Naive thymus-derived CD8-positive, alpha-beta T cell (primary cell): ENCODE data around the gene BMERB1. TPM values are rescaled to one million over a fixed set of nuclear protein-coding genes. Genes with fewer than 3 reads are reported as not detected.

Experiments used
- ATAC-seq, 2 donors: fragments of 150-1000 bp; cut with Tn5 transposase in 1 of 2; sonication (Bioruptor Pico), chemical (Tn5 transposase) in 1 of 2; 1 replicate in 1 of 2; 2 replicates in 1 of 2; pipeline ENCODE4 v1.10.0; 2021; ENCODE audit warnings: mild to moderate bottlenecking in 2 of 2, moderate library complexity in 2 of 2
- POLR2A ChIA-PET: fragments of 350-600 bp; sonication (Branson Sonifier 250); formaldehyde crosslinking; loops from one replicate; lab custom pipeline; 2021; ENCODE audit warnings: antibody characterized with exemption; lab: Charles Lee
- DNase-seq, 10 donors: peaks; one replicate each; pipeline versions ENCODE4 v3.0.0 to v3.0.0-alpha.2; 2020 to 2022
- H3K27ac Mint-ChIP-seq, 10 donors: one replicate each; pipeline ENCODE4 v1.8.0; 2020 to 2022; ENCODE audit warnings: mild to moderate bottlenecking in 10 of 10, mixed read lengths in 10 of 10, moderate library complexity in 4 of 10, inconsistent platforms in 1 of 10
- H3K27me3 Mint-ChIP-seq, 5 donors: one replicate each; pipeline ENCODE4 v1.8.0; 2021 to 2022; ENCODE audit warnings: mixed read lengths in 5 of 5
- H3K36me3 Mint-ChIP-seq, 3 donors: one replicate each; pipeline ENCODE4 v1.8.0; 2020 to 2022; ENCODE audit warnings: mixed read lengths in 3 of 3, mild to moderate bottlenecking in 2 of 3, inconsistent platforms in 1 of 3
- H3K4me1 Mint-ChIP-seq, 4 donors: one replicate each; pipeline ENCODE4 v1.8.0; 2021 to 2022; ENCODE audit warnings: mixed read lengths in 4 of 4
- H3K4me3 Mint-ChIP-seq, 10 donors: one replicate each; pipeline ENCODE4 v1.8.0; 2020 to 2022; ENCODE audit warnings: mild to moderate bottlenecking in 10 of 10, mixed read lengths in 10 of 10, moderate library complexity in 6 of 10, inconsistent platforms in 1 of 10
- H3K9me3 Mint-ChIP-seq, 9 donors: one replicate each; pipeline ENCODE4 v1.8.0; 2020 to 2022; ENCODE audit warnings: mixed read lengths in 9 of 9, mild to moderate bottlenecking in 3 of 9, inconsistent platforms in 1 of 9, moderate library complexity in 1 of 9
- polyA plus RNA-seq, 3 donors: library from polyadenylated mRNA; unstranded; fragments of 300-500 nt; fragmentation: Illumina TruSeq; gene quantifications; one replicate each; pipeline ENCODE4 v1.2.3, GENCODE V29; 2021
- total RNA-seq, 8 experiments: library from RNA in 2 of 8; stranded (reverse) in 2 of 8; gene quantifications; one replicate each; pipeline ENCODE4 v1.2.3 and lab custom pipeline; 2021 to 2026

Gene BMERB1
- total and polyA plus RNA-seq, 5 experiments from 2014 or later: 1.4 to 4.6 (median 2.2) TPM

DNA sequence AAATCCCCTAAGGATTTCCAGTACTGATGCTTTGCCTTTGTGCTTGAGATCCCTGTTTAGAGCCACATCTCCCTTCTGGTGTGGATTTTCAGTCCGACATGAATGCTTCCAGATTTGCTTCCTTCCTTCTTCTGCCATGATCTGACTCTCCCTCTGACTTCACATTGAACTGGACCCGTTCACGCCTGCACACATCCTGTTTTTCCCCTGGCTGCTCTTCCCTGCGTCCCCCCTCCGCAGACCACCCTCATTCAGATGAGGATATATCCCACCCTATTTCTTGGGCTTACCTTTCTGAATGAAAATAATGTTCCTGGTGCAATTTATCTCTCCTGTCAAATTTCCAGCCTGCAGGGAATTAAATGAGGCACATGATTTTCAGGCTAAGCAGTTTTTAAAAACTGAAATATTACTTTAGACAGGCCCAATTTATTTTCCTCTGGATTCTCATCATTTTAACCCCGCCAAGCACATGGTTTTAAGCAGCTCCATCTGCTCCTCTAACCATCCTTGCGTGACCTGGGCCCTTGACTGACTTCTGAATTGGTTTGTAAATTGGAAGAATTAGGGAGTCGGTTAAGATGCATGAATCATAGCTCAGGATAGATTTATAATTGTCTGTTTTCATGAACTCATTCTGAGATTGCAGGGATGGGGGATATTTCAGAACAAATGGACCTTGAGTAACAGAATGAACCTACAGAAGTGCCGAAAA is 59.2 kb downstream of the BMERB1 start:
- ATAC-seq: no peak
- POLR2A ChIA-PET: interaction anchor here (0.6 kb wide), 1 partner anchor 96 kb away, joined by 4 read pairs; no protein-coding TSS in a partner anchor
- H3K27me3 Mint-ChIP-seq: no peaks in the 10 kb centered on the region
- H3K4me1 Mint-ChIP-seq: peaks cover 0 to 6% (median under 1%) of the 10 kb centered on the region in 4 donors
- no peak overlapping the region for H3K4me3 Mint-ChIP-seq
- no peaks in the 10 kb centered on the region for H3K36me3 Mint-ChIP-seq
- DNase-seq: no peak
- H3K9me3 Mint-ChIP-seq: no peaks in the 10 kb centered on the region
- peak overlapping the region in 1 of 10 donors; percentile 65 for H3K27ac Mint-ChIP-seq

DNA sequence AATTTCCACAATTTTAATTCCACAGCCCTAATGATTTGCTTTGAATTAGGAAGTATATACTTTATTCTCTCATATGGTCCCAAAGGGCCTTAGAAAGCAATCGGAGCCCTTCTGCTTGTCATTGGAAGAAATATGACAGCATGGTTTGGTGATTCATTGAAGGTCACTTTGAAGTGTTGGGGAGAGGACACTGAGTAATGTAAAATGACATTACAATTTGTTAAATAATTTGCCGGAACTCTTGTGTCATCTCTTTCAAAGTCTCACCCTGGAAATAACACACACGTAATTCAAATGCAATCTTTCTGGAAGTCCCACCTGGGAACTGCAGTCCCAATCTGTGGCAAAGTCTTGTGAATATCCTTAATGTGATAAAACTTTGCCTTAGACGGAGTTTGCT is 59.8 kb downstream of the BMERB1 start:
- Mint-ChIP-seq H3K4me3 (no peak overlapping the region), H3K9me3 (no peaks in the 10 kb centered on the region), H3K27me3 (no peaks in the 10 kb centered on the region), H3K36me3 (no peaks in the 10 kb centered on the region), H3K4me1 (peaks cover 0 to 6% (median under 1%) of the 10 kb centered on the region in 4 donors), H3K27ac (no peak overlapping the region)
- ATAC-seq (no peak), DNase-seq (no peak)
- POLR2A ChIA-PET: no interaction called here

DNA sequence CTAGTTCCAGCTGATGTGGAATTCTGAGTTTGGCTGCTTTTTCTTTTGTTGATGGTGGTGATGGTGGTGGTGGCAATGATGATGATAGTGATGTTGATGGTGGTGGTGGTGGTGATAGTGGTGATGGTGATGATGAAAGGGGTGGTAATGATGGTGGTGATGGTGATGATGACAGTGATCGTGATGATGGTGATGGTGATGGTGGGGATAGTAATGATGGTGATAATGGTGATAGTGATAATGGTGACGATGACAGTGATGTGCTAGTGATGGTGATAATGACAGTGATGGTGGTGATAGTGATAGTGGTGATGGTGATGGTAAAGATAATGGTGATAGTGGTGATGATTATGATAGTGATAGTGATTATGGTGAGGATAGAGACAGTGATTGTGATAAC is 61.5 kb downstream of the BMERB1 start:
- POLR2A ChIA-PET: no interaction called here
- Mint-ChIP-seq H3K27me3 (no peaks in the 10 kb centered on the region), H3K9me3 (no peaks in the 10 kb centered on the region), H3K36me3 (no peaks in the 10 kb centered on the region), H3K27ac (peak overlapping the region in 1 of 10 donors; percentile 10), H3K4me3 (no peak overlapping the region), H3K4me1 (peaks cover 0 to 2% (median 0%) of the 10 kb centered on the region in 4 donors)
- no peak for DNase-seq
- no peak for ATAC-seq

DNA sequence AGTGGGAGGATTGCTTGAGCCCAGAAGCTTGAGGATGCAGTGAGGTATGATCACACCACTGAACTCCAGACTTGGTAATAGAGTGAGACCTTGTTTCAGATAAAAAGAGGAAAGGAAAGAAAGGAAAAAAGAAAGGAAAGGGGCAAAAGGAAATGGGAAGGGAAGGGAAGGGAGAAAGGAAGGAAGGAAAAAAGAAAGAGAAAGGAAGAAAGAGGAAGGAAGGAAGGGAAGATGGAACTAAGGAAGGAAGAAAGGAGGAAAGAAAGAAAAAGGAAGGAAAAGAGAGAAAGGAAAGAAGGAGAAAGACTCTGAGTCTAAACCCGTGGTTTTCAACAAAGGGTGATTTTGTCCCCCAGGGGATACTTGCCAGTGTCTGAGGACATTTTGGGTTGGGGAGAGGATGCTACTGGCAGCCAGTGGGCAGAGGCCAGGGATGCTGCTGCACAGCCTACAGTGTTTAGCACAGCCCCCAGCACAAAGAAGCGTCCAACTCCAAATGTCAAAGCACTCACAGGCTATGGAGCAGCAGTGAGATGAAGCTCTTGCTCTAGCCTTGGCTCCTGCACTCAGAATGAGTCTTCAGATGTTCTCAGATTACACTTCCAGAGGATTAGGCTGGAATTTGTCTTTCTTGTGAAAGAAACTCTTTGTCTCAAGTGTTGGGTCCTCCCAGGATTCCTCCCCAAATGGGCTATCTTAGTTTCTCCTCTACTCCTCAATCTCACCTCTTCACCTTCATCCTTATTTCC is 64.2 kb downstream of the BMERB1 start:
- DNase-seq (no peak), ATAC-seq (no peak)
- H3K27ac Mint-ChIP-seq: peak overlapping the region in 1 of 10 donors; percentile 18
- H3K27me3 Mint-ChIP-seq: no peaks in the 10 kb centered on the region
- no peak overlapping the region for H3K4me3 Mint-ChIP-seq
- POLR2A ChIA-PET: no interaction called here
- H3K9me3 Mint-ChIP-seq: no peaks in the 10 kb centered on the region
- H3K4me1 Mint-ChIP-seq: no peaks in the 10 kb centered on the region
- H3K36me3 Mint-ChIP-seq: no peaks in the 10 kb centered on the region

DNA sequence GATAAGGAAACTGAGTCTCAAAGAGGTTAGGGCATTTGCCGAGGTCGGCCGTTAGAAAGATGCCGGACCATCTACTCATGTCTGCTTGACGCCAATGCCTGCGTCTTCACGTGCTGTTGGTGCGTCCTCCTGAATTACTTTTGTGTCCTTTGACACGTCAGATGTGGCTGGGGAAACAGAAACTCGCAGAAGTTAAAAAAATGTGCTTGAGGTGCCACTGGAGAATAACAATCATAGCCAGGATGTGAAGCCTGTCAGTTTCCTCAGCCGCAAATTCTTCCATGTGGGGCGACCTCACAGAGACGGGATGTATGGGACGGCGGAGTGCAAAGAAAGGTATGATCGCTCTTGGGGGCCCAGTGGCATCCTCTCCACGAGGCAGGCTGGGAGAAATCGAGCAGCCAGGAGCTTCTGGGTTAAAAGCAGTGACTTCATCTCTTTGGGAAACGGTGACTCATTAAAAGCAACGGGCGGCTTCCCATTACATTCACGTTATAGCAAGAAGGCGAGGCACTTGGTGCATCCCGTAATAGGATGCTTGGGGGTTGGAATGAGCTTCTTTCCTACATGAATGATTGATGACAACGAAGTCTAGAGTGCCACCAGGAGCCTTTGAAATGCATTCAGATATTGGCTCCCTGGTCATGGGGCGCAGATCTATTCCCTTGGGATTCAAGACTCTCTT is 67.8 kb downstream of the BMERB1 start:
- Mint-ChIP-seq H3K27ac (no peak overlapping the region), H3K27me3 (peaks cover 0 to 5% (median 0%) of the 10 kb centered on the region in 5 donors), H3K4me1 (no peaks in the 10 kb centered on the region), H3K4me3 (no peak overlapping the region), H3K9me3 (no peaks in the 10 kb centered on the region), H3K36me3 (no peaks in the 10 kb centered on the region)
- ATAC-seq (no peak), DNase-seq (no peak)
- POLR2A ChIA-PET: no interaction called here

DNA sequence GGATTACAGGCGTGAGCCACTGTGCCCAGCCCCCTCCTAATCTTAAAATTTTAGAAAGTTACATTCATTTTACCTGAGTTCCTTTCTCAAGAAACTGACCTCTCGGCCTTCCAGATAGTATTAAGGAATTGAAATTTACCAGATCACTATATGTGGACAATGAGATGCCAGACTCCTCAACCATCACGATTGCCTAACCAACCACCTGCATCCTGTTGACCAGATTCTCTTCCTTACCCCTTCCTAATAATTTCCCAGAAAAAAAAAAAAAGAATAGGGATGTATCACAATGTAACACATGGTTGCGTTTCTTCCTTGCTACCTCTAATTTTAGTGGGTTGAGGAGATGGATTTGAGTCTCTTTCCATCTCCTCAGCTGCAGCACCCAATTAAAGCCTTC is 72.1 kb downstream of the BMERB1 start:
- no peak overlapping the region for H3K4me3 Mint-ChIP-seq
- no peaks in the 10 kb centered on the region for H3K9me3 Mint-ChIP-seq
- H3K4me1 Mint-ChIP-seq: peaks cover 7 to 21% (median 12%) of the 10 kb centered on the region in 4 donors
- ATAC-seq (no peak), DNase-seq (no peak)
- no peak overlapping the region for H3K27ac Mint-ChIP-seq
- H3K36me3 Mint-ChIP-seq: no peaks in the 10 kb centered on the region
- peaks cover 0 to 5% (median 0%) of the 10 kb centered on the region in 5 donors for H3K27me3 Mint-ChIP-seq
- POLR2A ChIA-PET: interaction anchor here (0.7 kb wide), 1 partner anchor 174 kb away, joined by 4 read pairs; no protein-coding TSS in a partner anchor

DNA sequence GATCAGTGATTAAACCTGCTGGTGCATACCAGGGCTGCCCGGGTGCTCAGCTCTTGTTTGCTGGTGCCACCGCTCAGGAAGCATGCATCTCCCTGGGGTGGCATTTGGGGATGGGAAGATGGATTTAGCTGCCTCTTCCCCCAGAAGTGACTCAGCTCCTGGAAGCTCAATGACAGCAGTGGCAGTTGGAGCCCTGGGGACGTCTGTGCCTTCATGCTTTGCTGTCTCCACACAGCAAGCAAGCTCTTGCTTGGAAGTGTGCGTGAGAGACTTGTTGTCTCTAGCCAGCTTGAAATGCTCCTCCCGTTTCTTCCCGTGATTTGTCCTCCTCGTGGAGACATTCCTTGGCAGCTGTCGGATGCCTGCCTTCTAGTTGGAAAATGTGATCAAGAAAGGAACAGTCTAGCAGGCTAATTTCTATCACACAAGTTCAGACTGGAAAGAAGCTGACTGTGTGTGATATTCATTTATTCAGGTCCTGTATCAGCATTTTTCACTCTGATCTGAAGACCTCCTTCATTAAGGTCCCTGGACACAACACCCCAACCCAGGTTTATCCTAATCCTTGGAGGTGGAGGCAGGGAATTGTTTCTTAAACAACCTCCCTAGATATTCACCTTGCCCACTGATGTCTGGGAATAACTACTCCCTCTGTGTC is 73.0 kb downstream of the BMERB1 start:
- H3K9me3 Mint-ChIP-seq: no peaks in the 10 kb centered on the region

DNA sequence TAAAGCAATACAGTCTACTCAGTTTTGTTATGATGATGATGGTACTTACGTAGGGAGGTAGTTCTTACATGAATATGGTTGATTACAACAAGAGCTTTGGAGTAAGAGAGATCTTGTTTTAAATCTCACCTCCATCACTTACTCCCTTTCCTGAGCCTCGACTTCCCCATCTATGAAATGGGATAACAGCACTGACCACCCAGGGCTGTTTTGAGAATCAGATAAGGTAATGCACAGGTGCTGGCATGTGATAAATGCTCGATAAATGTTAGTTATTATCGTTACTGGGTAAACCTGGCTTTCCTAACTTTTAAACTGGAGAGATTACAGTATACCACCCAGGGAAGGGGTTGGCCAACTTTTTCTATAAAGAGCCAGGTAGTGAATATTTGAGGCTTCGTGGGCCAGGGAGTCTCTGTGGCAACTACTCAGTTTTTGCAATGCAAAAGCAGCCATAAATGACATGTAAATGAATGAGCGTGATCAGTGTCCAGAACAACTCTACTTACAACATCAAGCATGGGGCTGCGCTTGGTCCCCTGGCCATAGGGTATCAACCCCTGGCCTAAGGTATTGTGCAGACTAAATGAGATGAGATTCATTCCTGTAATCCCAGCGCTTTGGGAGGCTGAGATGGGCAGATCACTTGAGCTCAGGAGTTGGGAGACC is 73.7 kb downstream of the BMERB1 start:
- POLR2A ChIA-PET: interaction anchor here (0.7 kb wide), 1 partner anchor 19 kb away, joined by 3 read pairs; no protein-coding TSS in a partner anchor
- Mint-ChIP-seq H3K36me3 (no peaks in the 10 kb centered on the region), H3K27ac (no peak overlapping the region), H3K27me3 (peaks cover 0 to 5% (median 0%) of the 10 kb centered on the region in 5 donors), H3K9me3 (no peaks in the 10 kb centered on the region), H3K4me1 (peaks cover 7 to 21% (median 12%) of the 10 kb centered on the region in 4 donors), H3K4me3 (no peak overlapping the region)
- ATAC-seq: no peak
- DNase-seq: no peak

More for the DNA sequence above, 73.0 kb downstream of the BMERB1 start:
- POLR2A ChIA-PET: no interaction called here
- DNase-seq (no peak), ATAC-seq (no peak)
- Mint-ChIP-seq H3K27me3 (peaks cover 0 to 5% (median 0%) of the 10 kb centered on the region in 5 donors), H3K27ac (peak overlapping the region in 2 of 10 donors; percentile 2 to 69), H3K4me3 (no peak overlapping the region), H3K4me1 (peaks cover 7 to 21% (median 12%) of the 10 kb centered on the region in 4 donors), H3K36me3 (no peaks in the 10 kb centered on the region)

DNA sequence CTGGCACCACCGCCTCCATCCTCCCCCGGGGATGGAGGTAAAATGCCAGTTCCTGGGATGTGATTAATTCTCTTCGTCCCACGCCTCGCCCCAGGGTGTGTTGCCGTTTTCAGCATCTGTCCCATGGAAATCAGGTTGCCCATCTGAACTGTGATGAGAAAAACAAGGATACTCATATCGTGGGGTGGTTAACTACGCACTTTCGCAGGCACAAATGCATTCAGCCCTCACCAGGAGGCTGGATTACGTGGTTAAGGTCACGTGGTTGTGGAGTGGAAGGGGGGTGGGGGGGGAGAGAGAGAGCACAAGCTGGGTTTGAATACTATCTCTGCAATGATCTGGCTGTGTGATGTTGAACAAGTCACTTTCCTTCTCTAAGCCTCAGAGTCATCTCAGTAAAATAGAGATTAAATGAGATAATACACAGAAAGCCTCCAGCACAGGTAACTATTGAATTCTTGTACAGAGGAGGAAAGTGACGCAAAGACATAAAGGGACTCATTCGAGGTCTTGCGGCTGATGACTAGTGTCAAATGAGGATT is 74.7 kb downstream of the BMERB1 start:
- Mint-ChIP-seq H3K4me3 (peak overlapping the region in 1 of 10 donors; percentile 30), H3K27me3 (peaks cover 0 to 5% (median 0%) of the 10 kb centered on the region in 5 donors), H3K4me1 (peaks cover 7 to 21% (median 12%) of the 10 kb centered on the region in 4 donors), H3K36me3 (no peaks in the 10 kb centered on the region), H3K9me3 (no peaks in the 10 kb centered on the region), H3K27ac (peak overlapping the region in 2 of 10 donors; percentile 43 to 45)
- ATAC-seq (peak in 1 of 2 donors; percentile 70), DNase-seq (peak in 1 of 10 donors; percentile 9)
- POLR2A ChIA-PET: interaction anchor here (0.5 kb wide), 1 partner anchor 11 kb away, joined by 5 read pairs; no protein-coding TSS in a partner anchor

DNA sequence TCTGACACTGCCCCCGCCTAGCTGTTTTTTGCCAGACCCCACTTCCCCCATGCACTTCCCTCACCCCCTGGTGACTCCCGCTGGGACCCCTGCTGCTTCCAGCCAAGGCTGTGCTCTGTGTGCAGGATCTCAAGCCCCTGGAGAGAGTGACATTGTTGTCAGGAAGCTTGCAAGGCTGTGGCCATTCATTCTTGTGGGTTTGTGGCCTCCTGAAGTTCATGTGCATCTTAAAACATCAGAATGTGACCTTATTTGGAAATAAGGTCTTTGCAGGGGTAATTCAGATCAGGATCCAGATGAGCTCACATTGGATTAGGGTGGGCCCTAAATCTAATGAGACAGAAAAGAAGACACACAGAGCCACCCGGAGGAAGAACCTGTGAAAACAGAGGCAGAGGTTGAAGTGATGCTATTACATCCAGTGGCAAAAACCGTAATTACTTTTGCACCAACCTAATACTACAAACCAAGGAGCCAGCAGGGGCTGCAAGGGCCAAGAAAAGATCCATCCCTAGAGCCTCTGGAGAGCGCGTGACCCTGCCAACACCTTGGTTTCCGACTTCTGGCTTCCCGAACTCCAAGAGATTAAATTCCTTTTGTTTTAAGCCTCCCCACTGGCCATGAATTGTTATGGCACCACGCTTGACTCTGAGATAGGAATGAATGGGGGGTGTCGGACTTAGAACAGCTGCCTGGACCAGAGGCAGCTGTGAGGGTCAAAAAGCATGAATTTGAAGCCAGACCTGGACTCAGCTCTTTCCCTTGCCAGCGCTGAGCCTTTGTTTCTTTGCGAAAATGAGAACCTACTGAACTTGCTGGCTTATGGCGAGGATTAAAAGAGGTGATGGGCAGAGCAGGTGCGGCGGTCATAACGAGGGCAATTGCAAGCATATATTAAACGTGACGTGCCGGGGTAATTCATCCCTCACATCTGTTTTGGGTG is 75.5 kb downstream of the BMERB1 start:
- H3K4me1 Mint-ChIP-seq: peaks cover 7 to 21% (median 12%) of the 10 kb centered on the region in 4 donors
- ATAC-seq: peak in 1 of 2 donors; percentile 79
- peak in 1 of 10 donors; percentile 15 for DNase-seq
- H3K4me3 Mint-ChIP-seq: peak overlapping the region in 2 of 10 donors; percentile 7 to 30
- H3K9me3 Mint-ChIP-seq: no peaks in the 10 kb centered on the region
- H3K27me3 Mint-ChIP-seq: peaks cover 0 to 5% (median 0%) of the 10 kb centered on the region in 5 donors
- POLR2A ChIA-PET: interaction anchor here (0.5 kb wide), 1 partner anchor 10 kb away, joined by 5 read pairs; no protein-coding TSS in a partner anchor
- H3K36me3 Mint-ChIP-seq: no peaks in the 10 kb centered on the region
- H3K27ac Mint-ChIP-seq: peak overlapping the region in 7 of 10 donors; percentile 32 to 69 (median 56)
